Measurements from ENCODE around the gene APP.
A peak's percentile ranks its signal among the peaks of the same experiment; 100 is the strongest.
"Not testable (repeated sequence)": the region's sequence is repeated elsewhere in the genome, so short reads cannot be mapped to it uniquely, and the experiment has no call there.

The APP gene

DNA sequence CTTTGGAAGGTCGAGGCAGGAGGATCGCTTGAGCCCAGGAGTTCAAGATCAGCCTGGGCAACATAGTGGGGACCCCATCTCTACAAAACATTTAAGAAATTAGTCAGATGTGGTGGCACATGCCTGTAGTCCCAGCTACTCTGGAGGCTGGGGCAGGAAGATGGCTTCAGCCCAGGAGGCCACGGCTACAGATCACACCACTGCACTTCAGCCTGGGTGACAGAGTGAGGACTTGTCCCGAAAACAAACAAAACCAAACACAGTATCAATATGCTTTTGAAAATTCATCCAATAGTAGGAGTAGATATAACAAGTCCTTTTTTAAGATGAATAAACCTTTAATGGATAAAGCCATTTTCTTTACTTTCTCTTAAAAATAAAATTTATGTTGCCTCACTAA is 8.5 kb downstream of the APP start:
- no peak for DNase-seq

DNA sequence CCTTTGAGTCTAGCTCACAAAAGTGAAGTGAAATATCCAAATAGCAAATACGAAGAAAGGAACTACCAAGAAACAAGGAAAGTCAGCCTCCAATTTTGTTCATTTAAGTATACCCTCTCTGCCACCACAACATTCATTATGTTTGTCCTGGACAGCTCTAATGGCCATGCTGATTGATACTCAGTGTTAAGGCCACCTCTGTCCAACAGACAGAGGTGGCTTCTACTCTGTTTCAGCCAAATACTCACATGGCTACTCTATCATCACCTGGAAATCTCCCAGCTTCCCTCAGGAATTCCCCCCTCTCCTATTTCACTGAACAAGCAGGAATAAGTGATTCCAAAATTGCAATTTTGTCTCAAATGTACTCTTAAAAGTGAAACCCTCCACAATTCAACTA is 10.7 kb downstream of the APP start:
- no peak for DNase-seq

DNA sequence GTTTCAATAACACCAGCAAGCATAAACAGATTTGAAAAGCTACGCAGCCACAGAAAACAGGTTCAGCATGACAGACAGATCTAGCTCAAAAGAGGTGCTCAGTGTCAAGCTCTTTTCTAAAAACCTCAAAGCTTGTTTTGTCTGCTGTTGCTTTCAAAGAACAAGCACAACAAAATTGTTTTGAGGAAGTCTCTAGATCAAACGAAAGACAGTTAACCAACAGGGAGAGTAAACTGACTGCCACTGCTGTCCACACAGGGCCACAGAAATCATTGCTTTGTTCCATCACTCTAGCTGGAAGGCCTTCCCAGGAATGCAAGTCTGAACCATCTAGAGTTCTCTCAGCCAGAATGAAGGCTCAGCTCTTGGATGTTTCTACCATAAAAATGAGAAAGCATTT is 12.8 kb downstream of the APP start:
- no peak for DNase-seq

DNA sequence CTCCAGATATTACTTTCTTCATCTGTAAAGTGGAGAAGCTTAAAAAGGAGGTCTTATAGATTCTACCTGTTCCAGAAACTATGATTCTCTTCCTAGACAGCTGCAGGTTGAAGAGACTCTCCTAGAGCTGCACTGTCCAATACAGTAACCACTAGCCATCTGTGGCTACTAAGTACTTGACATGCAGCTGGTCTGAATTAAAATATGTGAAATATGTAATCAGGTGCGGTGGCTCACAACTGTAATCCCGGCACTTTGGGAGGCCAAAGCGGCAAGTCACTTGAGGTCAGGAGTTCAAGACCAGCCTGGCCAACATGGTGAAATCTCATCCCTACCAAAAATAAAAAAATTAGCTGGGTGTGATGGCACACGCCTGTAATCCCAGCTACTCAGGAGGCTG is 15.8 kb downstream of the APP start:
- DNase-seq = no peak

DNA sequence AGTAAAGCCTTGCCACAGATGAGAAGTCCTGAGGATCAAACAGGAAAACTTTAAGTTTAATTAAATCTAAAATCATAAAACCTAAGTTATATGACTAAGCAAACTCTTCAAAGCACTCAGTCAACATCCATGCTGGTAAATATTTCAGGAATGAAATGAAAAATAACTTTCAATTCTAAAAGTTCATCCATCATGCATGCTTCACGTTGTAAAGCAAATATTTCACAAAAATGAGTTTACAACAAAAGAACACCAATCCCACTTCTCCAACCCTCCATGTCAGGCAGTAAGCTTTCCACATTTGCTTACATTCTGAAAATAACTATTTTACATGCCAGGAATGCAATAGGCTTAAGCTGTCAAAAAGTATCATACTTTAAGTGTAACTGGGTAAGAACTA is 16.8 kb downstream of the APP start:
- DNase-seq = no peak

DNA sequence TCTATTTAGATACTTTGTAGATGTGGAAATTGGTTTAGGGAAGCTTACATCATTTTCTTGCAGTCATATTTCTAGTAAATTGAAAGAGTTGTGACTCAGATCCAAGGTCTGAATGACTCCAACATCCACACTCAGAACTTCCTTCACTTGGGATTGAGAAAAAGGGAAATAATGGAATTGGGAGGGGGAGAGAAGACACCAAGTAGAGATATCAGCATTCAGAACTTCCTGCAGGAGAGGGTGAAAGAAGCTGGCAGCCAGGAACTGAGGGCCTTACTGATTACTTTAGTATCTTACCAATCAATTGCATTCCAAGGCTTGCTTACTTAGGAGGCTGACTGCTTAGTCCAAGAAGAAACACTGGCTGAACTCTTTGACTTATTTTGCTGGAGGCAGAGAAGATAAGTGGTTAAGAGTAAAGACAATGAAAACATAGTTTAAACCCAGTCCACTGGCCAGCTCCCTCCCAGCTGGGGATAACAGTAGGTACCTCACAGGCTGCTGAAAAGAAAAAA is 21.7 kb downstream of the APP start:
- no peak for DNase-seq

DNA sequence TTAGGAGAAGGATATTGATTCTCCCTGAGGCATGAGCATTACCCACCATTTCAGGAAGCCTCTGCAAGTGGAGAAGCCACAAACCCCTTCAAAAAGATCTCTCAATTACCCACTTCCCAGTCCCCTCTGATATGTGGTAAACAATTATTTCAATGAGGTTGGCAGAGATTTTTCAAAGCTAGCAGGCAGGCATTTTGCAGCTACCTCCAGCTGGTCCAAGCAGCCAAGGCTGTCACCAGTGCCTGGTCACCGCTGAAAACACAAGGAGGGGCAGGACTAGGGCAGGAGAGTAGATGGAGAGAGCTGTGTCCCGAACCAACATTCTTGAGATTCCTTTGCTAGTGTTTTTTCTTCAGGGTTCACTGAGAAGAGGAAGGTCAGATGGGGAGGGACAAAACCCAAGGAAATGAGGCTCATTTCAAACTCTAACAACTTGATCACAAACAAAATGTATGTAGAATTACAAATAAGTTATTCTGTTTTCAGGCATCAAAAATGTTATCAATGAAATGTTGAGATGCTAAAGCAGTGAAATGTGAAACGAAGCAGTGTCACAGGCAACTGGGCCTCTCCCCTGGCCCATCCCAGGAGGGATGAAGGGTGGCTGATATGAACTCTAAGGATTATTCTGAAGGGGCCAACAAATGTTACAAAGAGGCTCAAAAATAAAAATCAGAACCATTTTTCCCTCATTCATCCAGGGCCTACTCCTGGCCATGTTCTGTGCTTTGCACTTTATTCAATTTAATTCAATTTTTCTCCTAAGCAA is 22.3 kb downstream of the APP start:
- no peak for DNase-seq

DNA sequence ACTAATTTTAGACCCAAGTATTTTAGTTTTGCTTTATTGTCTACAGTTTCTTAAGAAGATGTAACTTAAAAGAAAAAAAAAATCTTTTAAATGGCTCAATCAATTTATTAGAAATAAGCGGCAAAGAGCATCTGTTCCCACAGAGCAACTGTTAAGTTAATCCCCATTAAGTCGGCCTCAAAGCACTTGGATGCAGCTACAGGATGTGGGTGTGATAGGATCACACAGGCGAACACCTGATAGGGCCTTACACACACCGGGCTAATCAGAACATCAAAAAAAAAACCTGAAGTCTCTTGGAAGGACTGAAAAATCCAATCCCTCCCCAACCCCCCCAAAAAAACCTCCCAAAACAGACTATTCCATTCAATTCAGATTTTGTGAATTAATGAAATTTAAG is 23.0 kb downstream of the APP start:
- no peak for DNase-seq

DNA sequence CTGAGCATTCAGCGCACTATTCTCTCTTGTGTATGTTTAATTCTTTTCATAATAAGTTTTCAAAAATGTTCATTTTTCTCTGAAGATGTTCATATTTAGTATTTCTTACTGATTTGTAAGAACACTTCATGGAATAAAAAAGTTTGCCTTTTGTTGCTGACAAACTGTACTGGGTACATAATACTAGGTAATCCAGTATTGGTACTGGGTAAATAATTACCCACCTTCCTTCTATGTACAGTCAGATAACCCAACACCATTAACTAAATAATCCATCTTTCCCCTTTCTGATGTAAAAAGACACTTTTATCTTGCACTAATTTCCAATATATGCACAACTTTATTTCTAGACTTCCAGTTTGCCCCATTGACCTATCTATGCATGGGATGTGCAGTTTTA is 23.9 kb downstream of the APP start:
- no peak for DNase-seq

DNA sequence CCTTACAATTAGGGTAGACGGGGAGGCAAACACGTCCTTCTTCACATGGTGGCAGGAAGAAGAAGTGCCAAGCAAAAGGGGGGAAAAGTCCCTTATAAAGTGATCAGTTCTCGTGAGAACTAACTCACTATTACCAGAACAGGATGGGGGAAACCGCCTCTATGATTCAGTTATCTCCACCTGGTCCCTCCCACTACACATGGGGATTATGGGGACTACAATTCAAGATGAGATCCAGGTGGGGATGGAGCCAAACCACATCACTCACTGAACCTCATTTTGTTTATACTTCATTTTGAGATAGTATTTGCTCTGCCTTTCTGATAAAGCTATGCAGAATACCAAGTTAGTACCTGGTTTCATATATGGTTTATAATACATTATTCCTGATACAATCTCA is 26.5 kb downstream of the APP start:
- no peak for DNase-seq

DNA sequence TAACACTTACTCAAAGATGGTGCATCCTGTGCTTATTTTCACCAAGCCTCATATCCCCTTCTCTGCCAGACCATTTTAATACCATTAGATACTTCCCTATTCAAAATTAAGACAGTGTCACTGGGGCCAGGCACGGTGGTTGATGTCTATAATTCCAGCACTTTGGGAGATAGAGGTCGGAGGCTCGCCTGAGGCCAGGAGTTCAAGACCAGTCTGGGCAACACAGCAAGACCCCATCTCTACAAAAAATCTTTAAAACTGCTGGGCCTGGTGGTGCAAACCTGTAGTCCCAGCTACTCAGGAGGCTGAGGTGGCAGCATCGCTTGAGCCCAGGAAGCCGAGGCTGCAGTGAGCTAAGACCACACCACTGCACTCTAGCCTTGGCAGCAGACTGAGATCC is 28.2 kb downstream of the APP start:
- no peak for DNase-seq

DNA sequence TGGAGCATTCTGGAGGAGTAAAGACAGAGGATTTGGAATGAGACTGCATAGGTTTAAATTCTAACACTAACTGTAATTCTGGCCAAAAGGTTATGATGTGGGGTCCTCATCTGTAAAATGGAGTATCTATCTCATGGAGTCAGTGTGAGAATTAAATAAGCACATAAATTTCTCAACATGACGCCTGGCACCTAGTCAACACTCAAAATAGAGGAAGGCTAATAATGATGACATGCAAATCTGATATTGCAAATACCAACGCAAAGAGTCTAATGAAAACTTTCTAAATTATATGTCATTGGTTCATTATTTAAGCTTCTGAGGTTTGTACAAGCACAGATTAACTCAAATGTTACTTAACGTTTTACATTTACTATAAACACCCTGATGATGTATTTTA is 29.6 kb downstream of the APP start:
- DNase-seq = no peak

DNA sequence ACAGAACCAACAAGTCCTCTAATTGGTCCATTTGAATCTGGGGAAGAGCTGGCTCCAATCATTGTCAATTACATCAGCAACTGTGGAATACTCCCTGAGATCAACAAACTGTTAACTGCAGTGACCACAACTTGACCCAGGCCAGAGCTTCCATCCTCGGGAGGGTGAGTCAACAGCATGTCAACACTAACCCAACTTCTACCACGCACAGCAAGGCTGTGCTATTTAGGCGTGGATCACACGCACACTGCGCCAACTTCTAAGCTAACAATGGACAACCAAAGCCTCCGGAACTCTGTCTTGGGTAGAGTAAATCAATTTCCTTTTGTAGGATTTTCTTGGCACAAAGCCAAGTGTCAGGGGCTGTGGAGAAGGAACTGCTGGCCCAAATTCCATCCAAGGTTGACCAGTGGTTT is 30.4 kb downstream of the APP start:
- DNase-seq = no peak

DNA sequence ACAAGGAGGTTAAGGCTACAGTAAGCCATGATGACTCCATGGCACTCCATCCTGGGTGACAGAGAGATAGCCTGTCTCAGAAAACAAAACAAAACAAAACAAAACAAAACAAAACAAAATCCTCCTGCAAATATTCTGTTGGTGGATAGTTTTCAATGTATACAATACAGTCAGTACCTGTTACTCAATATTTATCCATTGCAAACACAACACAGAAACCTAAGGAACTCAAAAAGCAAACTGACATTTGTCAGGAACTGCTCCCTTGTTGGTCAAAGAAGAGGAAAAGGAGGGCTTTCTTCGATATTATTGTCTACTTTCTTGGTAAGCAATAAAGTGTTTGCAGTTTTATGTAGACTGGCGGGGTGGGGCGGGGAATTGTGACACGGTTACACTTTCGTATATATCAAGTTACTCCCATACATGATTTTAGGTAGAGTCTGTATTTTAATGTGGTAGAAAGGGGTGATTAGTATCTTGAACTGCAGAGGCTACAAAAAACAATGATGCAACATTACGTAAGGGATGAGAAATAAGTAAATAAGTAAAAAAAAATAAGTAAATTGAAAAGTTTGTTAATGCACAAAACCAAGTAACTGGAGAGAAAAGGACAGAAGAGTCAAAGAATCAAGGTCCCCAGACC is 31.8 kb downstream of the APP start:
- DNase-seq = no peak

DNA sequence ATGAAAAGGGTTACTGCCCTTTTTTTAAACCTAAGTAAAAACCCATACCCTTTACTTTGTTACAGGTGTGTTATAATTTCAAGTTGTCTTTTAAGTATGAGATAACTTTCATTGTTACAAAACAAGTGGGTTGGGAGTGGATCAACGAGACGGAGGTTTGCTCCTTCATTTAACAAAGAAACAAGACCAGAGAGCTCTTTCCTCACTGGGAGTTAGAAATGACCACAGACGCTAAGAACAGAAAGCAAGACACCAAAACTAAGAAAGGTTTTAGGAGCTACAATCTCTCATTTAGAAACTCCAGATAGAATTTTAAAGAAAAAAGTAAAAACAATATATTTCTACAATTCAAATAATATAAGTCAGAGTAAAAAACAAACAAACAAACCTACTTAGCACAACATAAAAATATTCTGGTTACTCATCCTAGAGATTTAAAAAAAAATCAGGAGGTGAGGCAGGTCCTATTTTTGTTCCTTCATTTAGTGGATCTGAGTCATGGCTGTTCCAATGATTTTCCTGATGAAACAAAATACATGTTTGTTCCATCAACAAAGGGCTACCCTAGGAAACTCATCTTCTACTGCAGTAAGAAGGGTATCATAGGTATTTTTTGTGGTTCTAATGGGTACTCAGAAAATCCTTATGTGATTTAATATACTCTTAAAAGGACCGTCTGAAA is 33.0 kb downstream of the APP start:
- no peak for DNase-seq

DNA sequence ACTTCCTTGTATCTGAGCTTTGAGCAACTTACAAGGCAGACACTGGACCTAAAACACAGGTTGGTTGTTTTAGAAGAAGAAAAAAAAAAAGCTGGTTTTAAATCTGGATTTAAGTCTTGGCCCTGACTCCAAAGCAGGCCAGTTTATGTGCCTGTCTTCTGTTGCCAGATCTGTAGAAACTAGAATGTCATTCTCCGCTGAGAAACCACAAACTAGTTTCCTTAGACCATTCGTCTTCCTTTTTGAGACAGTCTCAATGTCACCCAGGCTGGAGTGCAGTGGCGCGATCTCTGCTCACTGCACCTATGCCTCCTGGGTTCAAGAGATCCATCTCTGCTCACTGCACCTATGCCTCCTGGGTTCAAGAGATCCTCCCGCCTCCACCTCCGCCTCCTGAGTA is 33.9 kb downstream of the APP start:
- DNase-seq = peak in 1 of 5 donors; percentile 55

DNA sequence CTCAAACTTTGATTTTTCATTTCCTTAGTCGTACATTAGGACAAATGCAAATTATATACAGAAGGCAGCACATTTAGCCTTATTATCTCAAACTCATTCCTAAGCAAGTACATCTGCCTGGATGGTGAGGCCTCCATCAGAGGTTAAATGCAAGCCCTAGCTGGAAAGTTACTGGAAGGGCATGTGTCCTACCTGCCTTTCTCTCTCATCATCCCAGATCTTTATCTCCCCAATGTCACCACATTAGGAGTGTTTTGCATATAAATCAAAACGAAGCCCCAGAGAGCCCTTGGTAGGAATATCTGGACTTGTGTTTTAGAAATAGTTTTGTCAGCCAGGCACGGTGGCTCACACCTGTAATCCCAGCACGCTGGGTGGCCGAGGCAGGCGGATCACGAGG is 35.0 kb downstream of the APP start:
- no peak for DNase-seq

DNA sequence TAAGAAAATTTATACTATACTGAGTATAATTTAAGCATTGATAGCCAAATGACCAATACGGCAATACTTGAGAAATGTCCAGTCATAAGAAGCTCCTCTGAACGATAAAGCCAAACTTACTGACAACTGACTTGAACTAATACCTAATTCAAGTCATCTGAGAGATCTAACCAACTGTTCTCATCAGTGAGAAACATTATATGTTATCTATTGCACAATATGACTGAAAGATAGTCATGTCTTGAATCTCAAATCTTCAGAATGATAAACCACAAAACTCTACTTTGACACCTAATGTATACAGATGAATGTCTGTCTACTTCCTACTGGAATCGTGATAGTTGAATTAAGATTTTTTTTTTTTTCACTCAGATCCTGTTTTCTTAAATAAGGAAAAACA is 39.0 kb downstream of the APP start:
- no peak for DNase-seq

DNA sequence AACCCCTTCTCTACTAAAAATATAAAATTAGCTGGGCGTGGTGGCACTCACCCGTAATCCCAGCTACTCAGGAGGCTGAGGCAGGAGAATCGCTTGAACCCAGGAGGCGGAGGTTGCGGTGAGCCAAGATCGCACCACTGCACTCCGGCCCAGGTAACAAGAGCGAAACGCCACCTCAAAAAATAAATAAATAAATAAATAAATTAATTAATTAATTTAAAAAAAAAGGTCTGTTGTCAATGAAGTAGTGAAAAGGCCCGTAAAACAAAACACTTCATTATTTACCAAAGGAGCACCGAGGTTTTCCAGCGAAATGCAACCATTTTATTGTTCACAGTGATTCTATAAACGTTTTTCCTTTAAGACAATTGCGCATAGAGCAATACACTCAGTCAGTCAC is 39.5 kb downstream of the APP start:
- not testable (repeated sequence) for DNase-seq

DNA sequence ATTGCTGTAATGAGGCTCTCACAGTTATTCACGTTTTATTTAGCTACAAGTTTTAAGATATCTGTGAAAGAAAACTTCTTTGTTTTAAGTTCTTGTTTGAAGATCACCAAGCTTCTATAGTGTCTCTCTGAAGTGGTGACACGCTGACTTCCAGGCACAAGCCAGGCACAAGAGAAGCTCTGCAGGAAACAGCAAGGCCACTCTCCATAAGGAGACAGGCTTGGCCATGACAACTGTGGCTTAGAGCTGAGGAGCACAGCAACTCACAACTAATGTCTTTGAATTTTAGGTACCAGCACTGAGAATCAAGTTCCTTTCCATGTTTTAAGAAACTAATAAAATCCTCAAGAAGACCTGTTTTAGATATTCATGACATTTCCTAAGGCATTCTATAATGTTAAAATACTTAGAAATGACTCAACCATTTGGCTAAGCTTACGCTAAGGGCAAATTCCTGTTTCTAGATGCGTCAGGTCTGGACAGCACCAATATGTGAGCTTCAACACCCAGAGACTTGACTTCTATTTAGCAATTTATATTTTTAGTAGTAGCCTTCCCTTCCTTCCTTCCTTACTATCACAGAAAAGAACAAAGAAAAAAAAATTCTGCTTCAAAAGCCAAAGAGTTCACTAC is 40.2 kb downstream of the APP start:
- DNase-seq = no peak

DNA sequence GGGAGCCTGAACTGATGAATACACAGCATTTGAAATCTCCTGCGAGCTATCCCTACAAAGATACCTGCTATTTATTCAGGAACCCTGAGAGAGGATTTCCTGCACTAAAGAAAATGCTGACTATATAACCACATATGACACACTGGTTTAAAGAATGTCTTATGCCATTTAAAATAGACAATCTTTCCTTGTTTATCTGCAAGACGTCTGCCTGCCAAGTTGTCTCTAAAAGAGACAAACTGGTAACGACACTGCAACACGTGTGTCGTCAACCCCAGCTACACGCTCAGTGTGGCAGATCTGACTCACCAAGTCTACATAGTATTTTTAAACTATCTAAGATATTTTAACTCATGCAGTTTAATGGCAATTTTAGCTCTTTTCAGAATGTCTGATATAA is 42.7 kb downstream of the APP start:
- DNase-seq = no peak

DNA sequence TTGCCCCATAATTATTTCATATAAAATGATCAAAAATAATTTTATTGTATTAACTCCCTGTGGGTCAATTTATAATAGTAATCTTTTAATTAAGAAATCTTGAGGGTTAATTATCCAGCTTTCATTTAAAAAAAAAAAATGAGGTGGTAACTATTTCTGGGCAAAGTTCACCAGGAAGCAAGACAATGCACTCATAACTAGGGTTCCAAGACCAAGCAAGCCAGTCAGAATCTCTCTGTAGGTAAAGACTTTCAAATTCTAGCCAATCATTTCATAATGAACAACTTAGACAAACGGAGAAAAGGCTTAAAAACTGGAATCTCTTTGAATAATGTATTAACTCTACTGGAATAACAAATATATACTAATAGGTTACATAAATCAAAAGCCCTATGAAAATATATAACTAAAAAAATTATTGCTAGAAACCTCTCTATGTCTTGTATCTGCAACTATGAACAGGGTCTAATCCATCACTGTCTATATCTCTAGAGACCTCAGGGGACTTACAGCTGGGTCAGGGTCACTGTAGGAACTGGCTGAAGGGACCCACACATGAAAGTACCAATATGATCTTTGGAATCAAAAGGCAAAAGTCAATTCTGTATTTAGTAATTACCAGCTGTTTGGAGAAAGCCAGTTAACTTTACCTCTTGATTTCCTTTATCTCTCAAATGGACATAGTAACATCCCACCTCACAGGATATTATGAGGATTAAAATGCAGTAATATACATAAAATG is 43.3 kb downstream of the APP start:
- DNase-seq = no peak

DNA sequence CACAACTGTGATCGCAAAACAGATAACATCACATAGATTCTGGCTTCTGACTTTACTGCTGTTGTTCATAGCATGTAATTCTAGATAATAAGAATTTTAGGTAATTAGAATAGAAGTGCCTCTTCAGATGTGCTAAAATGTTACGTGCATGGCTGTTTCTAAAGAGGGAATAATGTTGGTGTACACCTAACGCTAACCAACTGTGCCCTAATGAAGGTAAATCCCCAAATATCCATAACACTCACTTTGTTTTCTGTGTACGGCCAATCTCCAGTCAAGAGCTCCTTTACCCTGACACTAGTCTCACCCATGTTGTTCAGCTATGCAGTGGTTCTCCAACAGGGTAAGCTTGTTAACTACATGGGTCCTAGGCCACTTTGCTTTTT is 44.4 kb downstream of the APP start:
- DNase-seq = no peak

All from T-helper 1 cell (primary cell).